ENCODE results near the gene SLC22A4.

Gene SLC22A4

DNA sequence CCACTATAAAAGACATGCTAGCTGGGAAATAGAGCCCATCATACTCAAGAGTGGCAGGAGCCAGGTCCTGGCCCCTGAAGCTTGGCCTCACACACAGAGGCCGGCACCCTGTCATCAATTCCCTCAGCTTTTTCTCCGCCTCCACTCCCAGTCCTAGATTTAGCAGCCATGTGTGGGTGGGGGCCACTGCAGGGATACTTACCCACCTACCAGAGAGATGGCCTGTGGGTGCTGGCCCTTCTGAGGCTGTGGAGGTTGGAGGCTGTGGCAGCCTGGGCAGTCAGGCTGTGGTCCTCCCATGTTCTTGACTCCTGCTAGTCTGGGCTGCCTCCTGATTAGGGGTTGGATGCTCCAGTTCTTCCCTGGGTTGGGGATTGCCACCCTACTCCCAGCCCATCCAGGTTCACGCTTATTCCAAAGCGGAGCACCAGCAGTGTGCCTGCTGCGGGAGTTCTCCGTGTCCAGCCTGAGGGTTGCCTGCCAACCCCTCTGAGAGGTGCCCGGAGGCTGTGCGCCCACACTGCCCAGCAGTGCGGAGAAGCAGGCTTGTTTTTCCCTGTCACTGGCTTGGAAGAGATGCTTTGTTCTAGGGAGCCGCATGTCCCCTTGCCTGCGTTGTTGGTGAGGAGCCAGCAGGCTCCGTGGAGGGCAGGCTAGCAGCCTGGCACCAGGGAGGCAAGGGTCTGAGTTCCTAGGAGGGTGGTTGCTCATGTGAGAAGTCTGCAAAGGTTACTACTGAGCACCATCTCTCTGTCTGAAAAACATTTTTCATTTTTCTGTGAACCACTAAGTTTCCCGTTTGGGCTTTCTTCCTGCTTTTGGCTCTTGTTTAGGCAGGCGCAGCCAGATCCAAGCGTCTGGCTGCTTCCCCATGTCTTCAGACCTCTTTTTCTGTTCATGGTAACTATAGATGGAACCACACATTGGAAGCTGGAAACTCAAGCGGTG, 82.8 kb downstream of the SLC22A4 start:
- ChIA-PET POLR2A (no interaction called here), CTCF (interaction anchor here (1.0 to 2.2 kb wide), 5 partner anchors 10 to 139 kb away, joined by 4 to 8 read pairs (median 6); no protein-coding TSS in a partner anchor)
- DNase-seq (ENCODE audit: extremely low spot score): no peak
- TF ChIP-seq, protein P1, sequence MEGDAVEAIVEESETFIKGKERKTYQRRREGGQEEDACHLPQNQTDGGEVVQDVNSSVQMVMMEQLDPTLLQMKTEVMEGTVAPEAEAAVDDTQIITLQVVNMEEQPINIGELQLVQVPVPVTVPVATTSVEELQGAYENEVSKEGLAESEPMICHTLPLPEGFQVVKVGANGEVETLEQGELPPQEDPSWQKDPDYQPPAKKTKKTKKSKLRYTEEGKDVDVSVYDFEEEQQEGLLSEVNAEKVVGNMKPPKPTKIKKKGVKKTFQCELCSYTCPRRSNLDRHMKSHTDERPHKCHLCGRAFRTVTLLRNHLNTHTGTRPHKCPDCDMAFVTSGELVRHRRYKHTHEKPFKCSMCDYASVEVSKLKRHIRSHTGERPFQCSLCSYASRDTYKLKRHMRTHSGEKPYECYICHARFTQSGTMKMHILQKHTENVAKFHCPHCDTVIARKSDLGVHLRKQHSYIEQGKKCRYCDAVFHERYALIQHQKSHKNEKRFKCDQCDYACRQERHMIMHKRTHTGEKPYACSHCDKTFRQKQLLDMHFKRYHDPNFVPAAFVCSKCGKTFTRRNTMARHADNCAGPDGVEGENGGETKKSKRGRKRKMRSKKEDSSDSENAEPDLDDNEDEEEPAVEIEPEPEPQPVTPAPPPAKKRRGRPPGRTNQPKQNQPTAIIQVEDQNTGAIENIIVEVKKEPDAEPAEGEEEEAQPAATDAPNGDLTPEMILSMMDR (IDR thresholded peaks at IDR 0.05; ENCODE audit: control extremely low read depth, extremely low read depth, low read depth, missing control alignments): no peak

DNA sequence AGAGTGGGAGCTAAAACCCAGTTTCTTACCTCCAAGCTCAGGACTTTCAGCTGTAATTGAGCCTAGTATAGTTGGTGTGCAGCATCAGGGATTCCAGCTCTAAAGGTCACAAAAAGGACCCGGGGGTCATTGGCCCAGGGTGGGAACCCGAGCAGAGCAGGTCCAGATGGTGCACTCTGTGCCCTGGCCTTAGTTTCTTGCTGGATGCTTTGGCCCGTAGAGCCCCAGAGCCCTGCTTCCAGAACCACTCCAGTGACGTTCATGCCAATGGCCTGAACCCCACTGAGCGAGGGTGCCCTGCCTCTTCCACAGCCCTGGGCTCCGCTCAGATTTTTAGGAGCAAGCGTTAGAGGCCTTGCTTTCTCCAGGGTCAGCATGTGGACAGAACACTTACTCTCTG, 83.5 kb downstream of the SLC22A4 start:
- POLR2A ChIA-PET: no interaction called here
- TF ChIP-seq, protein P1 (IDR thresholded peaks at IDR 0.05; ENCODE audit: control extremely low read depth, extremely low read depth, low read depth, missing control alignments): no peak
- CTCF ChIA-PET: interaction anchor here (1.4 to 2.1 kb wide), 3 partner anchors 9 to 139 kb away, joined by 5 to 8 read pairs (median 6); no protein-coding TSS in a partner anchor
- DNase-seq (ENCODE audit: extremely low spot score): no peak

DNA sequence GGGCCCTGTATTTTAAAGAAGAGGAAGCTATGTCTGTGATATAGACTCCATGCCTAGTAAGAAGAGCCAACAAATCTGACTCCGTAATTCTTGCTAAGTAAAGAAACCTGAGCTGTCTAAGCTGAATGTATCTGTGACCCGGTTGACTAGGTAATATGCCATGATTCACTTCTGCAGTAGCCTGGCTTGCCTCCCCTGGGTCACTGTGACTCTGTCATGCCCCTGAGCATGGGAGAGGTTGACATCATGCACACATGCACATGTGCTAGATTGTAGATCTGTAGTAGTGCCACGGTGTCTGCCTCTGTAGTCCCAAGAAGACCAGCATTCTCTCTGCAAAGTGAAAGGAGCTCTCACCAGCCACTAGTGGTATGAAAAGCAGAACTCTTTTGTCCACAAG, 84.4 kb downstream of the SLC22A4 start:
- TF ChIP-seq, protein P1 (IDR thresholded peaks at IDR 0.05; ENCODE audit: control extremely low read depth, extremely low read depth, low read depth, missing control alignments): no peak
- DNase-seq (ENCODE audit: extremely low spot score): no peak
- ChIA-PET POLR2A (no interaction called here), CTCF (interaction anchor here (1.0 to 2.2 kb wide), 7 partner anchors 9 to 442 kb away, joined by 3 to 9 read pairs (median 5); no protein-coding TSS in a partner anchor)

DNA sequence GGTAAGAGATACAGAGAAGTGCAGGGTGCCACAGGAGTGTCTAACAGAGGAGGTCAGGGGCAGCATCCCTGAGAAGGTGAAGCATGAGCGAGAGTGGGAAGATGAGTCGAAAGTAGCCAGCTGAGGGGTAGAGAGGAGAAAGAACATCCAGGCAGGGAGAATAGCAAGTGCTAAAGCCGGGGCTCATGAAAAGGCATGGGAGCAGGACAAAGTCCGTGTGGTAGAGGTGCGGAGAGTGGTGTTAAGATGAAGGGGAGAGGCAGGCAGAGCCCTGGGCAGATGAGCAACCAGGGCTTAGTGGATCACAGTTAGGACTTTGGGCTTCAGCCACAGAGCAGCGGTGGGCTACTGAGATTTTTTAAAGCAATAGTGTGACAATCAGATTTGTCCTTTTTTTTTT, 85.9 kb downstream of the SLC22A4 start:
- CTCF ChIA-PET: interaction anchor here (2.2 kb wide), 1 partner anchor 120 kb away, joined by 9 read pairs; no protein-coding TSS in a partner anchor
- POLR2A ChIA-PET: no interaction called here
- TF ChIP-seq, protein P1 (IDR thresholded peaks at IDR 0.05; ENCODE audit: control extremely low read depth, extremely low read depth, low read depth, missing control alignments): no peak
- DNase-seq (ENCODE audit: extremely low spot score): no peak

DNA sequence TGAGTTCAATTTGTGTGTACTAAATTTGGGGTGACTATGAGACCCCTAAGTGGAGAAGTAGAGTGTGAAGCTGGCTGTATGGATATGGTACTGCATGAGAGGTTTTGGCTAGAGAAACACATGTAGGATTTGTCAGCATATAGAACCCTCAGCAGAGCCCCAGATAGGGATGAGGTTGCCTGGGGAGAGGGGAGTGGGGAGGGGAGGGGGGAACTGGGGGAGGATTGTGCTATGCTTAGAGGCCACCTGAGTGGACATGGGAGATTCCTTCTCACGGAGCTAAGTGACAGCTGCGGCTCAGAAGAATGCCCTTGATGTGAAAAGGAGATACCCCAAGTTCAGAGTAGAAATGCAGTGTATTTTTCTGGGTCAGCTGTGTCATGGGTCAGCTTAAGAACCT, 86.5 kb downstream of the SLC22A4 start:
- CTCF ChIA-PET: interaction anchor here (1.0 kb wide), 1 partner anchor 8 kb away, joined by 4 read pairs; no protein-coding TSS in a partner anchor
- POLR2A ChIA-PET: no interaction called here
- TF ChIP-seq, protein P1 (IDR thresholded peaks at IDR 0.05; ENCODE audit: control extremely low read depth, extremely low read depth, low read depth, missing control alignments): no peak
- DNase-seq (ENCODE audit: extremely low spot score): no peak

DNA sequence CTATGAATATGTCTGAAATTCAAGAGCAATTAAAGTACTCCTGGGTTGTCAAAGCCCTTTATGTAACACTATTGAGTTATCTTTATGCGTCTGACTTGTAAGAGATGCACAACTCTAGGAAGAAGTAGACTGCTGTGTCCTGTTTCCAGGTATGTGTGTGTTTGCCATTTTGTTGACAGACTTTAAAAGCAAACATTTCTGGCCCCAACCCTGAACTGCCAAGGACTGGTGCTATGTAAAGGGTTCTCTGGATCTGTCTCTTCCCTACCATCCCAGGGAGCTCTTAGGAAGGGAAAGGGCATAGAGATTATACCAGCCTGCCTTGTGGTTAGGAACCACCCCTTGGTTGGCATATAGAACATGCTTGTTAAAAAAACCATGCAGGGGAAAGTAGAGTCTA, 87.4 kb downstream of the SLC22A4 start:
- no peak for DNase-seq (ENCODE audit: extremely low spot score)
- TF ChIP-seq, protein P1 (IDR thresholded peaks at IDR 0.05; ENCODE audit: control extremely low read depth, extremely low read depth, low read depth, missing control alignments): no peak
- ChIA-PET CTCF (interaction anchor here (1.3 kb wide), 1 partner anchor 10 kb away, joined by 4 read pairs; no protein-coding TSS in a partner anchor), POLR2A (no interaction called here)

Measured in GM10248 (cell line).